ENCODE data around the gene TECPR2. TPM values are rescaled to one million over a fixed set of nuclear protein-coding genes. Genes with fewer than 3 reads are reported as not detected.

The TECPR2 gene
- total and polyA plus RNA-seq, 3 experiments from 2014 or later, result 4.5 to 11.6 (median 8.4) TPM

DNA sequence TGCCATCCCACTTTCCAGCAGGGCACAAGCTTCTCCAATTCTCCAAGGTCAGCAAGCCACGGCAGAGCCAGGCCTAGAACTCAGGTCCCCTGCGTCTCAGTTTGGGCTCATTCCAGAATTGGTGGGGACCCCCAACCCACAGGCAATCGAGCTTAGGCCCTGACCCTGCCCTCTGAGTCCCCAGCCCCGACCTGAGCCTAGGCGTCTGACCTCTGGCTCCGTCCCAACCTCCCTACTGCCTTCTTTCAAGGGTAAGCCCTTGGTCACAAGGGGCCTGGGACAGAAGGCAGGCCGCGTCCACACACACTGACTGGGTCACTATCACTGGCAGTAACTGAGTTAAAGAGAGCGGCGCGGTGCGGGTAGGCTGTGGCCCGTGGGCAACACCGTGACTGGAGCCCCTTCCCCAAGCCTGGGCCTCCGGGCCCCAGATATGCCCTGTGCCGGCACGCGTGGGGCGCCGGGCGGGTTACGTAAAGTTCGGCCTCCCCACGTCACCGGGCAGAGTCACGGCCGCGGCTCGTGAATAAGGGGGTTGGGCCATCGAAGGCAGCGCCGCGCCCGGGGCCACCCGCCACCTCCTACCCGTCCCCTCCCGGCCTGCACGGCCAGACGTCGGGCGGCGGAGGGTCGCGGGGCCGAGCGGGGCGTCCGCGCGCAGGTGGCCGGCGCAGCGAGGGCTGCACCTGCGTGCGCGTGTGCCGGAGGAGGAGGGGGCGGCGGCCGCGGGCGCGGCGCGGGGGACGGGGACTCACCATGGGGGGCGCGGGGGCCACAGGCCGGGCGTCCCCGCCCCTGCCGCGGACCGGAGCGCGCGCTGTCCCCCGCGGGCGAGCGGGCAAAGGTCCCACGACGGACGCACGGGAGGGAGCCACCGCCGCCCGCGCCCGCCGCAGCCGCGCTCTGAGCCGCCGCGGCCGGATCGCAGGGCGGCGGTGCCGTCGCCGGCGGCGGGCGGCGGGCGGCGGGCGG is 146.3 kb downstream of the TECPR2 start:
- H3K36me3 Mint-ChIP-seq, result peaks cover 0 to 1% (median 0%) of the 10 kb centered on the region in 3 donors
- H3K4me3 Mint-ChIP-seq, result peak overlapping the region; percentile 52 to 86 (median 67)
- Histone ChIP-seq H3K4me3 (ENCODE audit: low read length) (no peak overlapping the region), H3K9me3 (ENCODE audit: low read length) (no peaks in the 10 kb centered on the region), H3K27ac (ENCODE audit: low read depth, low read length) (peak overlapping the region; percentile 39), H3K36me3 (ENCODE audit: insufficient read depth, low read length) (no peaks in the 10 kb centered on the region), H3K4me1 (ENCODE audit: insufficient read depth, low read length) (peaks cover 13% of the 10 kb centered on the region), H3K27me3 (ENCODE audit: insufficient read depth, low read length, poor library complexity, severe bottlenecking) (no peaks in the 10 kb centered on the region)
- H3K9me3 Mint-ChIP-seq, result no peaks in the 10 kb centered on the region
- CTCF ChIA-PET, result interaction anchor here (0.7 to 1.7 kb wide), 6 partner anchors 7 to 192 kb away, joined by 3 to 8 read pairs (median 4); no protein-coding TSS in a partner anchor
- POLR2A ChIA-PET, result no interaction called here
- DNase-seq, result peak in 4 of 5 donors; percentile 21 to 69 (median 42)
- peak overlapping the region in 7 of 8 donors; percentile 17 to 95 (median 69) for H3K27ac Mint-ChIP-seq
- H3K4me1 Mint-ChIP-seq, result peaks cover 8 to 23% (median 11%) of the 10 kb centered on the region in 3 donors
- H3K27me3 Mint-ChIP-seq, result peaks cover 4 to 6% of the 10 kb centered on the region in 2 donors

DNA sequence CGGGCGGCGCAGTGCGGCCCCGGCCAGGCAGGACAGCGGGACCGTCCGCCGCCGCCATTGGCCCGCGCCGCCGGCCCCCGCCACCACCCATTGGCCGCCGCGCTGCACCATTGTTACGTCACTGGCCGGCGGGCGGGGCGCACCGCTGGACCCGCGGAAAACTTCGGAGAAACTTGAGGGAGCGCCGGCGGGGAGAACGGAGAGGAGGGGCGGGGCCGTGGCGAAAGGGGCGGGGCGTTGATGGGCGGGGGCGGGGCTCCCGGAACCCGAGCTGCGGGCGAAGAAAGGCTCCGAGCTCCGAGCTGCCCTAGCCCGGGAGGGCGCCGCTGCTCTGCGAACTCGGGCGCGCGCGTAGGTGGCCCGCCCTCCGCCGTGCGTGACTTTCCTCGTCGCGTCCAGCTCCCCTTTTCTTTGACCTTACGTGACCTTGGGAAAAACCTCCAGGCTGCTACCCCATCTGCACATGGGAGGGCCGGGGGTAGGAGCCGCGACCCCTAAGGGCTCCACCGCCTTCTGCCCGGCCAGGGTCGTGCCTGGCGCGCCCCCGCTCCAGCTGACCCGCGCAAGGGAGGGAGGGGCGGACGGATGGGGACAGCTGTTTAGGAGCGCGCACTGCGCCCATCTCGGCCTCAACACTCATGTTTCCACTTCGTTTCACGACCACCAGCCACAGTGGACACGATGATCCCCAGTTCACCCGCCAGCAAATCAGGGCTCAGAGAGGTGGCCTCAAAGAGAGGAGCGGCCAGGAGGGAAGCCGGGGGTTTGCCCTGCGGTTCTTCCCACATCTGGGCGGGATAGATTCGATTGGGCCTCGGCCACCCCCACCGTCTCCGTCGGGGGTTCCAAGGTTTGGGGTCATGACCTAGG is 147.2 kb downstream of the TECPR2 start, which contains the start of gene ANKRD9:
ANKRD9 (minus strand) TSS at position 31 of the 870 bp plus-strand sequence. CDS start 1,887 bp downstream, outside the sequence.
- H3K36me3 Mint-ChIP-seq, result peaks cover 0 to 1% (median 0%) of the 10 kb centered on the region in 3 donors
- H3K4me3 Mint-ChIP-seq, result peak within 1 kb of the TSS; percentile 79 to 93 (median 87)
- peaks cover 8 to 23% (median 11%) of the 10 kb centered on the region in 3 donors for H3K4me1 Mint-ChIP-seq
- Histone ChIP-seq H3K4me3 (ENCODE audit: low read length) (peak within 1 kb of the TSS; percentile 58), H3K27me3 (ENCODE audit: insufficient read depth, low read length, poor library complexity, severe bottlenecking) (no peaks in the 10 kb centered on the region), H3K9me3 (ENCODE audit: low read length) (no peaks in the 10 kb centered on the region), H3K36me3 (ENCODE audit: insufficient read depth, low read length) (no peaks in the 10 kb centered on the region), H3K4me1 (ENCODE audit: insufficient read depth, low read length) (peaks cover 13% of the 10 kb centered on the region), H3K27ac (ENCODE audit: low read depth, low read length) (peak within 1 kb of the TSS; percentile 39)
- ChIA-PET POLR2A (interaction anchor here (0.5 kb wide), 1 partner anchor 46 kb away, joined by 3 read pairs; no protein-coding TSS in a partner anchor), CTCF (interaction anchor here (0.7 to 2.3 kb wide), 6 partner anchors 8 to 193 kb away, joined by 3 to 10 read pairs (median 5); no protein-coding TSS in a partner anchor)
- no peaks in the 10 kb centered on the region for H3K9me3 Mint-ChIP-seq
- peaks cover 6 to 7% of the 10 kb centered on the region in 2 donors for H3K27me3 Mint-ChIP-seq
- DNase-seq, result peak; percentile 61 to 86 (median 76)
- H3K27ac Mint-ChIP-seq, result peak within 1 kb of the TSS; percentile 50 to 95 (median 68)

DNA sequence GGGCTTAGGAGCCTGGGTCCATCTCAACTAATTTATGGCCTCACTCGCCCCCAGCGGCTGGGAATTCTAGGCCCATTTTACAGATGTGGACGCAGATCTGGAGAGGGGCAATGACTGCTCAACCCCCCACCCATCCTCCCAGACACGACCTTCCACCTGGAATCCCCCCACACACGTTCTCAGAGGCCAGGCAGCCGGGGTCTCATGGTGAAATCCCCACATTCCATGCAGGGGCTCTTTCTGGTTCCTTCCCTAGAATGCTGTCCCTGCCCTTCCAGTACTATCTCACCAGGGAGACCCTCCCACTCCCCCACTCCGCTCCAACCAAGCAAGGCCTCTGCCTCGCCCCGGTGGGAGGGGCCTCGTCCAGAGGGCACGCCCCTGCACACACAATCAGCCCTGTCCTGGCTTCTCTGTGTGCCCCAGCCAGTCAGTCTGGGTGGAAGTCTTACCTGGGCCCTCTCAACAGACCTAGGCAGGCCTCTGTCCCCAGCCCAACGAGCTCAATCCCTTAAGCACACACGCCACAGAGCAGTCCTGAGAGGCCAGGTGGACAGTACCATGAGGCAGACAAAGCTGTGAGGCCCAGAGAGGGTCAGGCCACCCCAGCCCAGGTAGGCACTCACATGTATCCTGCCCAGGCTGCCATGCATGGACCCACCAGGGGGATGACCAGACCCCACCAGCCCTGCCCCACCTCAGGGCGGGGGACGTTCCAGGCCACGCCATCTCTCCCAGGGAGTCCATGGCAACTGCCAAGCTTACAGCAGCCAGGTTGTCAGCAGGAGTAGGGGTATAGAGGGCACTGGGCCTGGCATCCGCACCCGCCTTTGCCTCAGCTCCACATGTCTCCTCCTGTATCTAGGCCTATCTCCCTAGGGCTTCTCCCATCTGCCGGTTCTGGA is 148.1 kb downstream of the TECPR2 start:
- Mint-ChIP-seq H3K36me3 (peaks cover 0 to 1% (median 0%) of the 10 kb centered on the region in 3 donors), H3K9me3 (no peaks in the 10 kb centered on the region), H3K4me1 (peaks cover 8 to 23% (median 11%) of the 10 kb centered on the region in 3 donors), H3K27ac (peak overlapping the region in 6 of 8 donors; percentile 8 to 83 (median 34)), H3K4me3 (peak overlapping the region; percentile 79 to 93 (median 87)), H3K27me3 (peaks cover 6 to 9% of the 10 kb centered on the region in 2 donors)
- Histone ChIP-seq H3K27ac (ENCODE audit: low read depth, low read length) (peak overlapping the region; percentile 22), H3K9me3 (ENCODE audit: low read length) (no peaks in the 10 kb centered on the region), H3K27me3 (ENCODE audit: insufficient read depth, low read length, poor library complexity, severe bottlenecking) (no peaks in the 10 kb centered on the region), H3K36me3 (ENCODE audit: insufficient read depth, low read length) (no peaks in the 10 kb centered on the region), H3K4me1 (ENCODE audit: insufficient read depth, low read length) (peaks cover 13% of the 10 kb centered on the region), H3K4me3 (ENCODE audit: low read length) (peak overlapping the region; percentile 58)
- ChIA-PET POLR2A (interaction anchor here (0.5 kb wide), 1 partner anchor 45 kb away, joined by 3 read pairs; no protein-coding TSS in a partner anchor), CTCF (interaction anchor here (0.9 to 2.3 kb wide), 5 partner anchors 12 to 194 kb away, joined by 3 to 10 read pairs (median 6); no protein-coding TSS in a partner anchor)
- peak in 1 of 5 donors; percentile 21 for DNase-seq

DNA sequence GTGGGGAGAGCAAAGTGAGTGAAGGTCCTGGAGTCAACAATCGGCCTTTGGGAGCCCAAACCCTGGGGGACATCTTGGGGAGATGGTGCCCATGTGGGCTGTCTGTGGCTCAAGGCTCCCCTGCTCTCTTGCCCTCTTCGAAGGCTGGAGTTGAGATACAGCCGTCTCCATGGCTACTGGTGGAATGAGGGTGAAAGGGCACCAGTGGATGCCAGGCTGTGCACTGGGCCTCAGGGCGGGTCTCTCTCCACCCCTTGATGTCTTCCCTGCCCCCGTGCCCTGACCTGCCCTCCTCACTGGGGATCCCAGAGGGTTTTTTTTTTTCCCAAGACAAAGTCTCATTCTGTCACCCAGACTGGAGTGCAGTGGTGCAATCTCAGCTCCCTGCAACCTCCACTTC is 148.8 kb downstream of the TECPR2 start:
- H3K27ac Mint-ChIP-seq, result peak overlapping the region in 1 of 8 donors; percentile 70
- peaks cover 13 to 27% (median 14%) of the 10 kb centered on the region in 3 donors for H3K4me1 Mint-ChIP-seq
- Histone ChIP-seq H3K27ac (ENCODE audit: low read depth, low read length) (no peak overlapping the region), H3K9me3 (ENCODE audit: low read length) (no peaks in the 10 kb centered on the region), H3K27me3 (ENCODE audit: insufficient read depth, low read length, poor library complexity, severe bottlenecking) (no peaks in the 10 kb centered on the region), H3K4me1 (ENCODE audit: insufficient read depth, low read length) (peaks cover 13% of the 10 kb centered on the region), H3K36me3 (ENCODE audit: insufficient read depth, low read length) (no peaks in the 10 kb centered on the region), H3K4me3 (ENCODE audit: low read length) (no peak overlapping the region)
- H3K9me3 Mint-ChIP-seq, result no peaks in the 10 kb centered on the region
- peak overlapping the region in 5 of 7 donors; percentile 41 to 74 (median 53) for H3K4me3 Mint-ChIP-seq
- POLR2A ChIA-PET, result no interaction called here
- DNase-seq, result no peak
- CTCF ChIA-PET, result interaction anchor here (0.9 to 2.3 kb wide), 3 partner anchors 14 to 195 kb away, joined by 3 to 10 read pairs (median 4); no protein-coding TSS in a partner anchor
- H3K36me3 Mint-ChIP-seq, result peaks cover 0 to 1% (median 0%) of the 10 kb centered on the region in 3 donors
- H3K27me3 Mint-ChIP-seq, result peaks cover 6 to 12% of the 10 kb centered on the region in 2 donors

DNA sequence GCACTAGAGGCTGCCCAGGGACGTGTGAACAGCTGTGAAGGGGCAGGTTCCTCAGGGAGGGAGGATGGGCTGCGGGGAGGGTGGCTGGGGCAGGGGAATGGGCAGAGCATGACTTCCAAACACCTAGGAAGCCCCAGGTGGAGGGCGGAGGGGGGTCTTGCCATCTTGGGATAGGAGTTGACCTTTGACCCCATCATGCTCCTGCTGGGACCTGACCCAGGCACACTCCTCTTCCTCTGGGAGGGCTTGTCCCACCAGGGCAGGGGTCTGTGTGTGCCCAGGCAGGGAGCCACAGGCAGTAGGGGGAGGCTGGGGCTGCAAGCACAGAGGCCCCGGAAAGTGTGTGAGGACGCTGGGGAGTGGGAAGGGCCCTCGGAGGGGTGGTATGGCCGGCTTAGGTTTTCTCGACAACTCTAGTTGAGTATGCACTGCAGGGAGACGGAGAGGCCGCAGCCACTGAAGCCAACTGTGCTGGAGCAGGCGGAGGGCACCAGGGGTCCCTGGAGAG is 150.1 kb downstream of the TECPR2 start:
- DNase-seq, result no peak
- H3K36me3 ChIP-seq (ENCODE audit: insufficient read depth, low read length), result no peaks in the 10 kb centered on the region
- Mint-ChIP-seq H3K36me3 (peaks cover 0 to 1% (median 0%) of the 10 kb centered on the region in 3 donors), H3K4me3 (peak overlapping the region in 1 of 7 donors; percentile 44), H3K27ac (no peak overlapping the region), H3K27me3 (peaks cover 6 to 12% of the 10 kb centered on the region in 2 donors), H3K4me1 (peaks cover 13 to 32% (median 16%) of the 10 kb centered on the region in 3 donors), H3K9me3 (no peaks in the 10 kb centered on the region)
- no peaks in the 10 kb centered on the region for H3K9me3 ChIP-seq (ENCODE audit: low read length)
- peaks cover 13% of the 10 kb centered on the region for H3K4me1 ChIP-seq (ENCODE audit: insufficient read depth, low read length)
- ChIA-PET POLR2A (no interaction called here), CTCF (interaction anchor here (1.7 to 3.8 kb wide), 2 partner anchors 75 to 196 kb away, joined by 4 to 35 read pairs; no protein-coding TSS in a partner anchor)
- H3K27me3 ChIP-seq (ENCODE audit: insufficient read depth, low read length, poor library complexity, severe bottlenecking), result peaks cover 5% of the 10 kb centered on the region
- no peak overlapping the region for H3K27ac ChIP-seq (ENCODE audit: low read depth, low read length)
- H3K4me3 ChIP-seq (ENCODE audit: low read length), result no peak overlapping the region

DNA sequence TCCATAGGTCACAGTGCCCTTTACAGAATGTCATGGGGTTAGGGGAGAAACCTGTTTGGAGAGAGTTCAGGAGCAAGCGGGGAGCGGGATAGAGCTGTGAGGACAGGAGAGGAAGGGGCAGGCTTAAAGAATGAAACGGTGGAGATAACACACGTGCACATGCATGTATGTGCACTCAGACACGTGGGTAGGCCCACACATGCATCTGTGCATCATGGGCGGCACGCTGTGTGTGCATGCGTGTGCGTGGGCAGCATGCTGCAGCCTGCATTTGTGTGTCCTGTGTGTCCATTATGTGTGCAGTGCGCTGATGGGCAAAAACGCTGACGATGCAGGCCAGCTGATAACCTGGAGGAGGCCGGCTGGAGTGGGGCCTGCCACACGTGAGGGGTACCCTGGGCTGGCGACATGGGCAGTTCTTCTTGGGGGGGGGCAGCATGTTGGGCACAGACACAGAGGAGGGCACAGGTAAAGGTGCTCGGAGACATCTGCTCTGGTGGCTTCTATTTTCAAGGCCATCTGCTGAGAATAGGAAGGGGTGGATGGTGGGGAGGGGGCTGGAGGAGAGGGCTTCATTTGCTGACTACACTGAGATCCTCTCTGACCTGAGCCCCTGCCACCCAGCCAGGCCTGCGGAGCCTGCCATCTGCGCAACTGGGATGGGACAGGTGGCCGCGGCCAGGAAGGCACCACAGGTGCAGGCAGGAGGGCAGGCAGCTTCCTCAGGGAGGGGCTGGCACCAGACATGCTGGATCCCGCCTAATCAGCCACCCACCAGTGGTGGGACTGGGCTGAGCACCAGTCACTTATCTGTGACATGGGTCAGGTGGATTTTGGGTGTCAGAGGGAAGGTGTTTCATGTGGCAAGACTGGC is 151.4 kb downstream of the TECPR2 start:
- Histone ChIP-seq H3K9me3 (ENCODE audit: low read length) (no peaks in the 10 kb centered on the region), H3K27ac (ENCODE audit: low read depth, low read length) (no peak overlapping the region), H3K27me3 (ENCODE audit: insufficient read depth, low read length, poor library complexity, severe bottlenecking) (peaks cover 5% of the 10 kb centered on the region), H3K4me1 (ENCODE audit: insufficient read depth, low read length) (peaks cover 13% of the 10 kb centered on the region), H3K36me3 (ENCODE audit: insufficient read depth, low read length) (no peaks in the 10 kb centered on the region), H3K4me3 (ENCODE audit: low read length) (no peak overlapping the region)
- peak overlapping the region in 1 of 7 donors; percentile 73 for H3K4me3 Mint-ChIP-seq
- H3K9me3 Mint-ChIP-seq, result no peaks in the 10 kb centered on the region
- H3K27me3 Mint-ChIP-seq, result peaks cover 6 to 12% of the 10 kb centered on the region in 2 donors
- H3K27ac Mint-ChIP-seq, result no peak overlapping the region
- no peak for DNase-seq
- H3K4me1 Mint-ChIP-seq, result peaks cover 12 to 26% (median 13%) of the 10 kb centered on the region in 3 donors
- POLR2A ChIA-PET, result no interaction called here
- H3K36me3 Mint-ChIP-seq, result peaks cover 0 to 1% (median 0%) of the 10 kb centered on the region in 3 donors
- CTCF ChIA-PET, result interaction anchor here (3.8 kb wide), 1 partner anchor 77 kb away, joined by 35 read pairs; no protein-coding TSS in a partner anchor

Measured in CD8-positive, alpha-beta memory T cell (primary cell).